Measurements from ENCODE around the gene RIMS4. TPM values are rescaled to one million over a fixed set of nuclear protein-coding genes. Genes with fewer than 3 reads are reported as not detected.

The RIMS4 gene
- total and polyA plus RNA-seq, 2 donors (not counting 1 experiment from before 2014, with no cell fraction given): not detected

DNA sequence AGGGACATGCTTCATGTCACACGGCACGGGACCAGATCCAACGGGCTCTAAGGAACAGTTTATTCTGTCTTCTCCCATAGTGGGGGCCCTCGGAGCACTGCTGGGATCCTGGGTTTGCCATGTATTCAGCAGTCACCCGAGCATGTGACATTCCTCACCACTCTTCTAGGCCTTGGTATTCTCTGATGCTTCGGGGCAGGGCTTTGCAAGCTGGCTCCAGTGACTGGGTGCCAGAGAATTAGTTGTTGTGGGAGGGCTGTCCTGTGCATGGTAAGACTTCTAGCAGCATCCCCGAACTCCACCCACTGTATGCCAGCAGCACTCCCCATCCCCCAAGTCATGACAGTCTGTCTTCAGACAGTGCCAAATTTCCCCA, 89.7 kb downstream of the RIMS4 start:
- no peaks in the 10 kb centered on the region for H3K4me1 ChIP-seq (ENCODE audit: control insufficient read depth in 2 of 2, insufficient read depth in 2 of 2, low read length in 2 of 2)
- ATAC-seq (ENCODE audit: low read depth): no peak
- DNase-seq: no peak
- H3K36me3 ChIP-seq (replicated peaks in 1 of 2; ENCODE audit: control extremely low read depth in 1 of 2, control insufficient read depth in 1 of 2, extremely low read depth in 1 of 2, insufficient read depth in 2 of 2, low read length in 1 of 2): no peaks in the 10 kb centered on the region
- H3K4me3 ChIP-seq (ENCODE audit: control extremely low read depth in 1 of 5, extremely low read depth in 1 of 5, insufficient read depth in 1 of 5, low read depth in 2 of 5, low read length in 4 of 5): no peak overlapping the region
- no peak overlapping the region for H3K9ac ChIP-seq (ENCODE audit: low read length)
- 90% methylated on average over 5 of the region's 7 CpGs for WGBS (ENCODE audit: insufficient coverage)
- H3K27ac ChIP-seq (ENCODE audit: low read length in 2 of 2): no peak overlapping the region
- intact Hi-C loops (cut with micrococcal nuclease): no loop called here
- no peak overlapping the region for H3K4me2 ChIP-seq (replicated peaks; ENCODE audit: low read depth, low read length, poor library complexity, severe bottlenecking)
- no peak overlapping the region for H3K27ac Mint-ChIP-seq
- no peaks in the 10 kb centered on the region for H3K27me3 Mint-ChIP-seq
- no peaks in the 10 kb centered on the region for H3K4me1 Mint-ChIP-seq
- no peaks in the 10 kb centered on the region for H3K79me2 ChIP-seq (ENCODE audit: control insufficient read depth, insufficient read depth, low read length)
- no peaks in the 10 kb centered on the region for H3K9me3 Mint-ChIP-seq (ENCODE audit: insufficient read depth)
- ChIA-PET CTCF (no interaction called here), POLR2A (interaction anchor here (0.6 kb wide), 1 partner anchor 35 kb away, joined by 3 read pairs; no protein-coding TSS in a partner anchor)
- H4K20me1 ChIP-seq (ENCODE audit: control insufficient read depth, insufficient read depth, low read length, poor library complexity, severe bottlenecking): no peaks in the 10 kb centered on the region
- no peak overlapping the region for H3K4me3 Mint-ChIP-seq
- TF ChIP-seq, protein P1, sequence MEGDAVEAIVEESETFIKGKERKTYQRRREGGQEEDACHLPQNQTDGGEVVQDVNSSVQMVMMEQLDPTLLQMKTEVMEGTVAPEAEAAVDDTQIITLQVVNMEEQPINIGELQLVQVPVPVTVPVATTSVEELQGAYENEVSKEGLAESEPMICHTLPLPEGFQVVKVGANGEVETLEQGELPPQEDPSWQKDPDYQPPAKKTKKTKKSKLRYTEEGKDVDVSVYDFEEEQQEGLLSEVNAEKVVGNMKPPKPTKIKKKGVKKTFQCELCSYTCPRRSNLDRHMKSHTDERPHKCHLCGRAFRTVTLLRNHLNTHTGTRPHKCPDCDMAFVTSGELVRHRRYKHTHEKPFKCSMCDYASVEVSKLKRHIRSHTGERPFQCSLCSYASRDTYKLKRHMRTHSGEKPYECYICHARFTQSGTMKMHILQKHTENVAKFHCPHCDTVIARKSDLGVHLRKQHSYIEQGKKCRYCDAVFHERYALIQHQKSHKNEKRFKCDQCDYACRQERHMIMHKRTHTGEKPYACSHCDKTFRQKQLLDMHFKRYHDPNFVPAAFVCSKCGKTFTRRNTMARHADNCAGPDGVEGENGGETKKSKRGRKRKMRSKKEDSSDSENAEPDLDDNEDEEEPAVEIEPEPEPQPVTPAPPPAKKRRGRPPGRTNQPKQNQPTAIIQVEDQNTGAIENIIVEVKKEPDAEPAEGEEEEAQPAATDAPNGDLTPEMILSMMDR (IDR thresholded peaks at IDR 0.05): no peak
- TF ChIP-seq EZH2 (IDR thresholded peaks at IDR 0.05; ENCODE audit: borderline replicate concordance, insufficient read depth, low read depth, low read length, poor library complexity, severe bottlenecking): no peak
- no peaks in the 10 kb centered on the region for H3K27me3 ChIP-seq (replicated peaks in 1 of 4; ENCODE audit: control extremely low read depth in 1 of 4, control insufficient read depth in 3 of 4, insufficient read depth in 4 of 4, low read length in 3 of 4)
- H3K9me3 ChIP-seq (ENCODE audit: control extremely low read depth in 1 of 3, control insufficient read depth in 2 of 3, insufficient read depth in 1 of 3, low read length in 2 of 3): no peaks in the 10 kb centered on the region
- H2AFZ ChIP-seq (ENCODE audit: insufficient read depth, low read depth, low read length, poor library complexity, severe bottlenecking): no peak overlapping the region

DNA sequence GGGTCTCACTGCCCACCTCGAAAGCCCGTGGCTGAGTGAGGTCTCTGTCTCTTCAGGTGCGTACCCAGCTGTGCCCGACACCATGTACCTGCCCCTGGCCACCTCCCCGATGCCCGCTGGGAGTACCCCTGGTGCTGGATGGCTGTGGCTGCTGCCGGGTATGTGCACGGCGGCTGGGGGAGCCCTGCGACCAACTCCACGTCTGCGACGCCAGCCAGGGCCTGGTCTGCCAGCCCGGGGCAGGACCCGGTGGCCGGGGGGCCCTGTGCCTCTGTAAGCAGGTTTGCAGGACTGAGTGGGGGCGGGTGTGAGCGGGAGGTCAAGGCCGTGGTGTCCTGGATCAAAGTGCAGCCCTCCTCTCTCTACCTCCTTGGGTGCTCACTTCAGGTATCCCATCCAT, 90.5 kb downstream of the RIMS4 start:
- DNase-seq: no peak
- Mint-ChIP-seq H3K9me3 (ENCODE audit: insufficient read depth) (no peaks in the 10 kb centered on the region), H3K4me1 (no peaks in the 10 kb centered on the region), H3K27ac (no peak overlapping the region), H3K4me3 (no peak overlapping the region), H3K27me3 (no peaks in the 10 kb centered on the region)
- Histone ChIP-seq H3K27me3 (replicated peaks in 1 of 4; ENCODE audit: control extremely low read depth in 1 of 4, control insufficient read depth in 3 of 4, insufficient read depth in 4 of 4, low read length in 3 of 4) (no peaks in the 10 kb centered on the region), H4K20me1 (ENCODE audit: control insufficient read depth, insufficient read depth, low read length, poor library complexity, severe bottlenecking) (no peaks in the 10 kb centered on the region), H3K4me1 (ENCODE audit: control insufficient read depth in 2 of 2, insufficient read depth in 2 of 2, low read length in 2 of 2) (no peaks in the 10 kb centered on the region), H3K9me3 (ENCODE audit: control extremely low read depth in 1 of 3, control insufficient read depth in 2 of 3, insufficient read depth in 1 of 3, low read length in 2 of 3) (no peaks in the 10 kb centered on the region), H3K9ac (ENCODE audit: low read length) (no peak overlapping the region), H3K4me2 (replicated peaks; ENCODE audit: low read depth, low read length, poor library complexity, severe bottlenecking) (no peak overlapping the region), H2AFZ (ENCODE audit: insufficient read depth, low read depth, low read length, poor library complexity, severe bottlenecking) (no peak overlapping the region), H3K79me2 (ENCODE audit: control insufficient read depth, insufficient read depth, low read length) (no peaks in the 10 kb centered on the region), H3K27ac (ENCODE audit: low read length in 2 of 2) (no peak overlapping the region), H3K4me3 (ENCODE audit: control extremely low read depth in 1 of 5, extremely low read depth in 1 of 5, insufficient read depth in 1 of 5, low read depth in 2 of 5, low read length in 4 of 5) (no peak overlapping the region), H3K36me3 (replicated peaks in 1 of 2; ENCODE audit: control extremely low read depth in 1 of 2, control insufficient read depth in 1 of 2, extremely low read depth in 1 of 2, insufficient read depth in 2 of 2, low read length in 1 of 2) (no peaks in the 10 kb centered on the region)
- CTCF ChIA-PET: no interaction called here
- no peak for ATAC-seq (ENCODE audit: low read depth)
- TF ChIP-seq, protein P1 (IDR thresholded peaks at IDR 0.05): no peak
- no peak for TF ChIP-seq EZH2 (IDR thresholded peaks at IDR 0.05; ENCODE audit: borderline replicate concordance, insufficient read depth, low read depth, low read length, poor library complexity, severe bottlenecking)
- intact Hi-C loops (cut with micrococcal nuclease): no loop called here
- 98% methylated on average over 18 of the region's 19 CpGs for WGBS (ENCODE audit: insufficient coverage)
- POLR2A ChIA-PET: no interaction called here

All from B cell (primary cell).